CD4-positive, alpha-beta T cell treated with Interleukin-10 for 1 hour (primary cell): ENCODE data around the gene ZNF749.
"Not testable (repeated sequence)": the region's sequence is repeated elsewhere in the genome, so short reads cannot be mapped to it uniquely, and the experiment has no call there.

ENCODE experiments used
- DNase-seq: peaks from one replicate; pipeline ENCODE4 v3.0.0-alpha.2; 2020

The ZNF749 gene

GRCh38 chr19:57466489-57466888 lies 31.4 kb downstream of the ZNF749 start:
- DNase-seq = no peak

- DNase-seq = no peak
Measured at GRCh38 chr19:57473646-57474045, 38.5 kb downstream of the ZNF749 start.

GRCh38 chr19:57477191-57478008 lies 42.3 kb downstream of the ZNF749 start, which contains the start of gene ZNF772:
TSS of gene ZNF772 (minus strand) at chr19:57477566. CDS start at chr19:57477309, 257 bp downstream.
- DNase-seq = peak; percentile 93

GRCh38 chr19:57487477-57488298 lies 52.6 kb downstream of the ZNF749 start, which contains the start of gene ZNF419:
TSS of gene ZNF419 (plus strand) at chr19:57487750. CDS start at chr19:57487951, 201 bp downstream.
- peak; percentile 95 for DNase-seq

GRCh38 chr19:57488299-57488644 lies 53.1 kb downstream of the ZNF749 start:
- not testable (repeated sequence) for DNase-seq
